HL-60/S4 treated with retinoic acid at 250 ng/mL for 4 days and 3 days (cell line): ENCODE measurements around the gene EGFL6.
"Not testable (repeated sequence)": the region's sequence is repeated elsewhere in the genome, so short reads cannot be mapped to it uniquely, and the experiment has no call there.

ENCODE experiments used
- in situ Hi-C: fragments of 300-500 bp; cut with MboI; formaldehyde crosslinking; loops from 2 replicates; pipeline ENCODE4 v1.7.0; 2022; ENCODE audit warnings: low sequenced_read_pairs

Gene EGFL6

DNA sequence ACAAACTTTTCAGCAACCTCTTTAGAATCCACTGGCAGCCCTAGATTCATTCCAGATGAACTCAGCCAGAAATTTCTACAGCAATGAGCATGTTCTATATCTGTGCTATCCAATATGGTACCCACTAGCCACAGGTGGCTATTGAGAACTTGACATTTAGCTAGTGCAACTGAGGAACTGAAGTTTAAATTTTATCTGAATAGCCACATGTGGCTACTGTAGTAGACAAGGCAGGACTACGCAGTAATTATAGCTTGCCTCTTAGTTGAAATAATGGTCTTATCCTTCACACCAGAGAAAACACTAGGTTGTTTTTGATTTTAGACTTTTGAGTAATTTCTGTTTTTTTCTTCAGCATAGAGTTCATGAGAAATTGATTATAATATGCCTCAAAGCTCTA, 80.9 kb downstream of the EGFL6 start:
- in situ Hi-C loops = no loop called here

DNA sequence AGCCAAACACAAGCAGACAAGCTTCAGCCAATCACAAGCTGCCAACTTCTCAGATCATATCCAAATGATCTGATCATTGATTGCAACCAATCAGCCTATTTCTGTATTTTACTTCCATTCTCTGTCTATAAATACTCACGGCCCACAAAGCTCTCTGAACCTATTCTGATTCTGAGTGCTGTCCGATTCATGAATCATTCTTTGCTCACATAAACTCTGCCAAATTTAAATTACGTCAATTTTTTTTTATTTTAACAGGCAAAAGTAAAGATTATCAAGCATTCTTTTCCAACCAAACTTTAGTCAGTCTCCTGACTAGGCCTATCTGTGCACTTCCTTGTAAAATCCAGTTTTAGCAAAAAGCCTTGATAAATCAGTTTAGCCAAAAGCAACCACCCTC, 81.7 kb downstream of the EGFL6 start:
- in situ Hi-C loops = no loop called here

GRCh38 chrX:13652287-13652793, 82.9 kb downstream of the EGFL6 start:
- in situ Hi-C loops = no loop called here

DNA sequence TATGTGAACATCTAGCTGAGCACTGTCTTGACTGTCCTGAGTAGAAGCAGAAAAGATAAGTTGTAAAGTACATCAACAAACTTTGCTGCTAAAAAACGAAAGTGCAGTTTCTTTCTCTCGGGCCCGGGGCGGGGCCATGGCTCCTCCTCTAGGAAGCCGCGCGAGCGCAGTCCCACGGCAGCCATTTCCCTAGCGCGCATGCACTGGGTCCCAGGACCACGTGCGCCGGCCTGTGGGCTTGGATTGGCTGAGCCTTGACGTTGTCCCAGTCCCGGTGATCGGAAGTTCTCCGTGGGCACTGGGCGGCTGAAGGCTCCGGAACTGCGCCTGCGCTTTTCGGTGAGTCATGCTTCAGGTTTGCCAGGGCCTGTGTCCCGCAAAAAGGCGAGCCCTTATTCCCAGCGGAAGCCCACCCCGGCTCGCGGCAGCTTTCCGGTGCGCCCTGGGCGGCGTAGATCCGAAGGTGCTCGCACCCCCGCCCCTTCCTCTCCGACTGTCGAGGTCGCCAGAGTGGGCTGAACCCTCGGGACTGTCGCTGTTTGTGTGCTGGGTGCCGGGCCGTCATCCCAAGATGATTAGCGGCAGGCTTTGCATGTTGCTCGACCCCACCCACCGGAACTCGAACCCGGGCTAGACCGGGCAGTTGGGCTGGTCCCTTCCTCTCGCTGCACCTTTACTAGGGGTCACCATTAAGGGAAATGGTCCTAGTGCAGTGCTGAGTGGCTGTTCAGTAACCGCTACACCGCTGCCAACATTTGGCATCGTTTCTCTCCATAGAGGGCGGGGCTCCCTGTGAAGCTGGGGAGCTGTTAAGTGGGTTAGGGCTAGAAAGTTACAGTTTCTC, 83.7 kb downstream of the EGFL6 start, which contains the start of gene TCEANC:
Gene TCEANC (plus strand): TSS at position 292 of the 844 bp plus-strand sequence. CDS start 9,368 bp downstream, outside the sequence.
- in situ Hi-C loops = no loop called here

- in situ Hi-C loops = no loop called here
Observed at GRCh38 chrX:13654116-13654515, 84.7 kb downstream of the EGFL6 start.

DNA sequence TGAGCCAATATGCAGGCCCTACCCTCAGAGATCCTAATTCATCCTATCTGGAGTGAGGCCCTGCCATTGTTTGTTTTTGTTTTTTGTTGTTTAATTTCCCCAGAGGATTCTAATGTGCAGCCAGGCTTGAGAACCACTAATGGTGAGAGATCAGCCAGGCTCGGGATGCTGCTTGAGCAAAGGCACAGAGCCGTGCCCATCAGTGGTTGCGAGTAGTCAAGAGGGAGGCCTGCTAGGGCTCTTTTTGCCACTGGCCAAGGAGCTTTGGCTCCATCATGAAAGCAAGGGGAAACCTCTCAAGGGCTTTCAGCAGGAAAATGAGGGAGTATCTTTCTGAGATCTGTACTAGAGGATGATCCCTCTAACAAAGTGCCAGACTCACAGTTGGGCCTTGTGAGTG, 86.3 kb downstream of the EGFL6 start:
- in situ Hi-C loops = no loop called here

GRCh38 chrX:13658602-13659001, 89.2 kb downstream of the EGFL6 start:
- in situ Hi-C loops = no loop called here

DNA sequence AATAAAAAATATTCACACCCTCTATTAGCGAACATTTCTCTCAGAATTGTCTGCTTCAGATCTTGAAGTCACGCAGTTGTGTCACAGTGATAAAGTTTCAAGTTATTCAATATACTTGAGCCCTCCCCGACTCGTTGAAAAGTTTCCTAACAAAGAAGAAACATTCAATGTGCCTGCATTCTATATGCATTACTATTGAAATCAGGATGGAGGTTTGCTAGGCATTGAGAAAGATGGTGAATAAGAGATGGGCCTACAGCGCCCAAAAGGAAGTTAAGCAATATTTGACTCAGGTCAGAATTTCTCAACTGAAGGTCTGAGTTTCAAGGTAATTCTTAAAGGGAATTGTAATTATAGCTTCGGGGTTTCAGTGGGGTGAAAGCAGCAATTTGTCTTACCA, 89.7 kb downstream of the EGFL6 start:
- in situ Hi-C loops = no loop called here

DNA sequence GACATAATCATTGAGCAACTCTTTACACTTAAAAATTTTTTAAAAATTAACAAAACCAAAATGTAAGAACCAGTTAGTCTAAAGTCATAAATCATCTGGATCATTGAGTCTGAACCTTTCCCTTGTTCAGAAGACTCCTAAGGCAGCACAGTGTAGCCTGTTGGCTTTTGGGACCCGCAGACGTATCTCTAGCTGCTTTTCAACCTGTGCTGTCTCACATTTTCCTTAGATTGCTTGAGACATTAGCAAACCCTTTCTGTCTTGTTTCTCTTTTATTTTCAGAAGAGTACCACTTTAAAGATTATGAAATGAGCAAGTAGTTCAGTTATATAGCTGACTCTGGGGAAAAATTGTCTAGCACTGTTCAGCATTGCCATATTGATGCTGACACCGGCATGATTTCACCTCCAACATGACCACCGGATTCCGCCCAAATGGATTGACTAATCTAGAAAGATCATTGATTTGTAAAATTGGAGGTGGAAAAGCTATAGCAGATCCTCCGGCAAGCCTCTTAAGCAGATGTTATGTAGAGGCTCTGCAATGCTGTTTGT, 92.4 kb downstream of the EGFL6 start:
- in situ Hi-C loops = no loop called here

DNA sequence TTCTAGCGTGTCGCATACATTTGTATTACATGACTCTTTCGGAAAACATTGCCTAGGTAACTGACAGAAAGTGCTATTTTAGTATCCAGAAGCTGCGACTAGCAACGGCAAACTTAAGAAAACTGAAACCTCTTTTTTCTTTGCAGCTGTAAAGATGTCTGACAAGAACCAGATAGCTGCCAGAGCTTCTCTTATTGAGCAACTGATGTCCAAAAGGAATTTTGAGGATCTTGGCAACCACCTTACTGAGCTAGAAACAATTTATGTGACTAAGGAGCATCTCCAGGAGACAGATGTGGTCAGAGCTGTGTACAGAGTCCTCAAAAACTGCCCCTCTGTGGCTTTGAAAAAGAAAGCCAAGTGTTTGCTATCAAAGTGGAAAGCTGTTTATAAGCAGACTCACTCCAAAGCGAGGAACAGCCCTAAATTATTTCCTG, 93.0 kb downstream of the EGFL6 start:
- in situ Hi-C loops = no loop called here

DNA sequence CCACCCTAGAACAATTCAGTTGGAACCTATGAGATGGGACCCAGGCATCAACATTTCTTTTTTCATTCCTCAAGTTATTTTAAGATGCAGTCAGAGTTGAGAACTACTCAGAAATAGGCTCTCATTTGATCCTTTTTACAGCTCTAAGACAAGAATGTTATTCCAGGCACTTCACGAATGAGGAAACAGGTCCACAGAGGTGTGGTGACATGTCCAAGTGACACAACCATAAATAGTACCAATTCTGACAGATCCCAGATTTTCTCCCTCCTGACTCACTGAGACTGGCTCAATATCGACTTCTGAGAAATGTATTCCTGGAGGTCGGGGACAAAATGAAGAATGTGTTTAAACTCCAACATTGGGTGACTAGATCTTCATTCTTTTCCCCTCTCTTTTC, 94.6 kb downstream of the EGFL6 start:
- in situ Hi-C loops = no loop called here

GRCh38 chrX:13666836-13667235, 97.4 kb downstream of the EGFL6 start:
- in situ Hi-C loops = no loop called here

- in situ Hi-C loops = no loop called here
Observed at GRCh38 chrX:13667919-13668318, 98.5 kb downstream of the EGFL6 start.

GRCh38 chrX:13669246-13669737, 99.9 kb downstream of the EGFL6 start:
- in situ Hi-C loops = no loop called here

GRCh38 chrX:13669755-13670154, 100.4 kb downstream of the EGFL6 start:
- in situ Hi-C loops = not testable (repeated sequence)

DNA sequence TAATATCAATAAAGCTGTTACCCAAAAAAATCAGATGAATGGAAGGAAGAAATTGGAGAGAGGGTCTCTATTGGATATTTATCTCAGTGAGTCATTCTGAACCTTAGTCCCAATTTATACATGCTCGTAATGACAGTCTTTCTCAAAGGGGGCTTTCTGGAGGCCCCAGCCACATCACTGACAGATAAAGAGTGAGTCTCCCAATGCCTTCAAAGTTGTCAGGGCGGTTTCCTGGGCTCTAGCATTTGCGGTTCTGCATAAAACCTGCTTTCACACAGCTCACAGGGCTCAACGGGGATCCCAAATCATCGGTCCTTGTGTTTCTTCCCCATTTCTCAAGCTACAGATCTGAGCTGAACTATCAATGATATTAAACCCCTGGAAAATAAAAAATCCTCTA, 100.8 kb downstream of the EGFL6 start:
- in situ Hi-C loops = no loop called here

- in situ Hi-C loops = no loop called here
Observed at GRCh38 chrX:13673016-13673415, 103.6 kb downstream of the EGFL6 start.

GRCh38 chrX:13676885-13677284, 107.5 kb downstream of the EGFL6 start:
- in situ Hi-C loops = no loop called here

DNA sequence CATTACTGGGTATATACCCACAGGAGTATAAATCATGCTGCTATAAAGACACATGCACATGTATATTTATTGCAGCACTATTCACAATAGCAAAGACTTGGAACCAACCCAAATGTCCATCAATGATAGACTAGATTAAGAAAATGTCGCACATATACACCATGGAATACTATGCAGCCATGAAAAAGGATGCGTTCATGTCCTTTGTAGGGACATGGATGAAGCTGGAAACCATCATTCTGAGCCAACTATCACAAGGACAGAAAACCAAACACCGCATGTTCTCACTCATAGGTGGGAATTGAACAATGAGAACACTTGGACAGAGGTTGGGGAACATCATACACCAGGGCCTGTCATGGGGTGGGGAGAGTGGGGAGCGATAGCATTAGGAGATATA, 110.3 kb downstream of the EGFL6 start:
- in situ Hi-C loops = not testable (repeated sequence)

- in situ Hi-C loops = no loop called here
Observed at GRCh38 chrX:13681595-13681994, 112.2 kb downstream of the EGFL6 start.
